HG02623 (cell line): ENCODE measurements around the gene SPI1.

ENCODE experiments used
- ATAC-seq: cut with Tn5 transposase; IDR thresholded peaks from one replicate; pipeline ENCODE4 v1.9.1; 2021; ENCODE audit warnings: moderate library complexity; ENCODE audit not compliant: unreplicated experiment

The SPI1 gene

GRCh38 chr11:47378010-47378835, at the start of gene SPI1:
Gene SPI1, minus strand, starts transcription at chr11:47378547. Its CDS starts 194 bp downstream, at chr11:47378353.
- peak; percentile 79 for ATAC-seq

- ATAC-seq, result peak; percentile 87
Measured at GRCh38 chr11:47426062-47426956, 48.0 kb upstream of the SPI1 start, which contains the start of gene PSMC3. Gene PSMC3, minus strand, starts transcription at chr11:47426439. Its CDS starts 160 bp downstream, at chr11:47426279.

- ATAC-seq, result no peak
Measured at GRCh38 chr11:47425611-47426010, 47.3 kb upstream of the SPI1 start.

GRCh38 chr11:47418454-47419259, 40.3 kb upstream of the SPI1 start:
- no peak for ATAC-seq

GRCh38 chr11:47417712-47418111, 39.4 kb upstream of the SPI1 start:
- no peak for ATAC-seq

GRCh38 chr11:47415949-47416472, 37.7 kb upstream of the SPI1 start:
- ATAC-seq, result no peak

- ATAC-seq, result no peak
Measured at GRCh38 chr11:47415091-47415854, 36.9 kb upstream of the SPI1 start.

- no peak for ATAC-seq
Measured at GRCh38 chr11:47414685-47415070, 36.3 kb upstream of the SPI1 start.

- no peak for ATAC-seq
Measured at GRCh38 chr11:47413908-47414684, 35.7 kb upstream of the SPI1 start.

- ATAC-seq, result no peak
Measured at GRCh38 chr11:47413351-47413750, 35.0 kb upstream of the SPI1 start.

- no peak for ATAC-seq
Measured at GRCh38 chr11:47411884-47412746, 33.8 kb upstream of the SPI1 start.

GRCh38 chr11:47410370-47411264, 32.3 kb upstream of the SPI1 start:
- no peak for ATAC-seq

GRCh38 chr11:47409440-47410369, 31.4 kb upstream of the SPI1 start:
- no peak for ATAC-seq

- ATAC-seq, result peak; percentile 6
Measured at GRCh38 chr11:47408598-47409439, 30.5 kb upstream of the SPI1 start.
